Large intestine (tissue), 3 donors: ENCODE data around the gene IFT27. TPM values are rescaled to one million over a fixed set of nuclear protein-coding genes. Genes with fewer than 3 reads are reported as not detected.

Source experiments
- DNase-seq, 2 donors: peaks; one replicate each; pipeline versions ENCODE4 v3.0.0 to v3.0.0-alpha.2; 2013
- H3K27ac ChIP-seq: one replicate; pipeline ENCODE4 v1.5.1; 2013; ENCODE audit warnings: low read length
- H3K27me3 ChIP-seq: 2 replicates; pipeline ENCODE4 v1.6.1; 2013; ENCODE audit warnings: low read length; ENCODE audit not compliant: control insufficient read depth, insufficient read depth
- H3K36me3 ChIP-seq: 2 replicates; pipeline ENCODE4 v1.6.1; 2013; ENCODE audit warnings: low read length; ENCODE audit not compliant: control insufficient read depth, insufficient read depth
- H3K4me1 ChIP-seq: one replicate; pipeline ENCODE4 v1.6.1; 2013; ENCODE audit warnings: low read length; ENCODE audit not compliant: control insufficient read depth, insufficient read depth
- H3K4me3 ChIP-seq: one replicate; pipeline ENCODE4 v1.5.1; 2013; ENCODE audit warnings: low read length
- H3K9me3 ChIP-seq: one replicate; pipeline ENCODE4 v1.6.1; 2013; ENCODE audit warnings: mild to moderate bottlenecking, low read depth, low read length, moderate library complexity; ENCODE audit not compliant: control insufficient read depth
- WGBS: methylation state at CpG from one replicate; pipeline ENCODE4 v1.1.5; 2013; ENCODE audit warnings: low lambda C conversion rate; ENCODE audit not compliant: insufficient coverage; 5-methylcytosine and 5-hydroxymethylcytosine counted together
- polyA plus RNA-seq: library from polyadenylated mRNA; unstranded; fragments of 120-200 nt; gene quantifications from one replicate; pipeline ENCODE4 v1.2.1, GENCODE V29; 2013

The IFT27 gene
- polyA plus RNA-seq, 1 donor = 28.7 TPM

GRCh38 chr22:36726007-36726380 is 49.9 kb downstream of the IFT27 start:
- no CpG with 5 or more reads among the region's 9 CpGs for WGBS

GRCh38 chr22:36725366-36726006 is 50.4 kb downstream of the IFT27 start:
- no peak for DNase-seq
- Histone ChIP-seq H3K9me3 (no peaks in the 10 kb centered on the region), H3K4me3 (no peak overlapping the region), H3K27me3 (peaks cover 3% of the 10 kb centered on the region), H3K4me1 (no peaks in the 10 kb centered on the region), H3K36me3 (no peaks in the 10 kb centered on the region), H3K27ac (no peak overlapping the region)
- 60% methylated on average over 2 of the region's 24 CpGs for WGBS

More at GRCh38 chr22:36726007-36726380, 49.9 kb downstream of the IFT27 start:
- H3K36me3 ChIP-seq = no peaks in the 10 kb centered on the region
- H3K4me3 ChIP-seq = no peak overlapping the region
- H3K27me3 ChIP-seq = peaks cover under 1% of the 10 kb centered on the region
- no peak for DNase-seq
- H3K9me3 ChIP-seq = no peaks in the 10 kb centered on the region
- no peaks in the 10 kb centered on the region for H3K4me1 ChIP-seq
- H3K27ac ChIP-seq = no peak overlapping the region

GRCh38 chr22:36724836-36725235 is 51.1 kb downstream of the IFT27 start:
- WGBS = no CpG with 5 or more reads among the region's 4 CpGs
- peaks cover 3% of the 10 kb centered on the region for H3K27me3 ChIP-seq
- H3K4me1 ChIP-seq = no peaks in the 10 kb centered on the region
- no peak overlapping the region for H3K27ac ChIP-seq
- H3K36me3 ChIP-seq = no peaks in the 10 kb centered on the region
- no peak overlapping the region for H3K4me3 ChIP-seq
- no peak for DNase-seq
- no peaks in the 10 kb centered on the region for H3K9me3 ChIP-seq

- Histone ChIP-seq H3K9me3 (no peaks in the 10 kb centered on the region), H3K27me3 (peaks cover 3% of the 10 kb centered on the region), H3K4me1 (no peaks in the 10 kb centered on the region), H3K36me3 (no peaks in the 10 kb centered on the region), H3K27ac (no peak overlapping the region), H3K4me3 (no peak overlapping the region)
- DNase-seq = no peak
These were observed 53.9 kb downstream of the IFT27 start for GRCh38 chr22:36722055-36722454.

- no peak for DNase-seq
- H3K4me1 ChIP-seq = no peaks in the 10 kb centered on the region
- H3K36me3 ChIP-seq = no peaks in the 10 kb centered on the region
- no peaks in the 10 kb centered on the region for H3K9me3 ChIP-seq
- WGBS = 83% methylated on average over 1 of the region's 1 CpG
- no peaks in the 10 kb centered on the region for H3K27me3 ChIP-seq
- H3K4me3 ChIP-seq = no peak overlapping the region
- no peak overlapping the region for H3K27ac ChIP-seq
These were observed 60.3 kb downstream of the IFT27 start for GRCh38 chr22:36715647-36716046.

GRCh38 chr22:36714110-36714509 is 61.8 kb downstream of the IFT27 start:
- Histone ChIP-seq H3K27me3 (no peaks in the 10 kb centered on the region), H3K4me1 (no peaks in the 10 kb centered on the region), H3K36me3 (no peaks in the 10 kb centered on the region), H3K9me3 (no peaks in the 10 kb centered on the region), H3K4me3 (no peak overlapping the region), H3K27ac (no peak overlapping the region)
- no CpG with 5 or more reads among the region's 2 CpGs for WGBS
- no peak for DNase-seq

GRCh38 chr22:36713436-36713835 is 62.5 kb downstream of the IFT27 start:
- DNase-seq = no peak
- Histone ChIP-seq H3K4me1 (no peaks in the 10 kb centered on the region), H3K4me3 (no peak overlapping the region), H3K9me3 (no peaks in the 10 kb centered on the region), H3K27ac (no peak overlapping the region), H3K36me3 (no peaks in the 10 kb centered on the region), H3K27me3 (peaks cover 3% of the 10 kb centered on the region)
- no CpG with 5 or more reads among the region's 5 CpGs for WGBS

Other genes with a start within 250 kb of the IFT27 start
- 215 TPM for gene EIF3D, start 247.0 kb downstream of the IFT27 start, polyA plus RNA-seq
- 0.09 TPM for gene CACNG2, start 72.4 kb downstream of the IFT27 start, polyA plus RNA-seq
- gene PVALB, start 40.9 kb upstream of the IFT27 start, polyA plus RNA-seq = 0.31 TPM
- 9.2 TPM for gene NCF4, start 84.9 kb upstream of the IFT27 start, polyA plus RNA-seq
- gene CSF2RB, start 137.5 kb upstream of the IFT27 start, polyA plus RNA-seq = 2.2 TPM
- gene TST, start 243.3 kb upstream of the IFT27 start, polyA plus RNA-seq = 87.6 TPM
- gene MPST, start 243.6 kb upstream of the IFT27 start, polyA plus RNA-seq = 134 TPM